Midbrain (tissue), 1 donor: Measurements from ENCODE around the gene KAT7.
"Not testable (repeated sequence)": the region's sequence is repeated elsewhere in the genome, so short reads cannot be mapped to it uniquely, and the experiment has no call there.

Experiments
- DNase-seq: peaks from one replicate; lab custom pipeline; 2025; lab: John Stamatoyannopoulos, UW

Gene KAT7

GRCh38 chr17:49809056-49809455 lies 20.6 kb downstream of the KAT7 start:
- DNase-seq = no peak

GRCh38 chr17:49814781-49815529 lies 26.5 kb downstream of the KAT7 start:
- DNase-seq = peak; percentile 50

- DNase-seq = peak; percentile 28
These were observed 27.3 kb downstream of the KAT7 start for GRCh38 chr17:49815761-49816281.

- no peak for DNase-seq
These were observed 29.5 kb downstream of the KAT7 start for GRCh38 chr17:49817993-49818392.

- DNase-seq = no peak
These were observed 30.7 kb downstream of the KAT7 start for GRCh38 chr17:49819138-49819537.

GRCh38 chr17:49819651-49820050 lies 31.2 kb downstream of the KAT7 start:
- no peak for DNase-seq

GRCh38 chr17:49820773-49821172 lies 32.3 kb downstream of the KAT7 start:
- DNase-seq = no peak

- DNase-seq = no peak
These were observed 33.0 kb downstream of the KAT7 start for GRCh38 chr17:49821466-49821865.

- no peak for DNase-seq
These were observed 33.4 kb downstream of the KAT7 start for GRCh38 chr17:49821916-49822315.

GRCh38 chr17:49822829-49823228 lies 34.3 kb downstream of the KAT7 start:
- DNase-seq = no peak

GRCh38 chr17:49823614-49824013 lies 35.1 kb downstream of the KAT7 start:
- no peak for DNase-seq

GRCh38 chr17:49825645-49826044 lies 37.2 kb downstream of the KAT7 start:
- DNase-seq = no peak

- not testable (repeated sequence) for DNase-seq
These were observed 39.8 kb downstream of the KAT7 start for GRCh38 chr17:49828325-49828724.

GRCh38 chr17:49829026-49829425 lies 40.5 kb downstream of the KAT7 start:
- DNase-seq = no peak

GRCh38 chr17:49830605-49831004 lies 42.1 kb downstream of the KAT7 start:
- DNase-seq = no peak

GRCh38 chr17:49832840-49833599 lies 44.5 kb downstream of the KAT7 start:
- no peak for DNase-seq

GRCh38 chr17:49834118-49834743 lies 45.8 kb downstream of the KAT7 start:
- DNase-seq = no peak

GRCh38 chr17:49835472-49835871 lies 47.0 kb downstream of the KAT7 start:
- no peak for DNase-seq

- no peak for DNase-seq
These were observed 47.9 kb downstream of the KAT7 start for GRCh38 chr17:49836111-49837030.

GRCh38 chr17:49839455-49839854 lies 51.0 kb downstream of the KAT7 start:
- DNase-seq = no peak

GRCh38 chr17:49841548-49841947 lies 53.1 kb downstream of the KAT7 start:
- no peak for DNase-seq

GRCh38 chr17:49842371-49842770 lies 53.9 kb downstream of the KAT7 start:
- no peak for DNase-seq
